Activated CD8-positive, alpha-beta T cell treated with anti-CD3 and anti-CD28 coated beads for 36 hours (primary cell): ENCODE data around the gene S1PR2. TPM values are rescaled to one million over a fixed set of nuclear protein-coding genes. Genes with fewer than 3 reads are reported as not detected.
"Not testable (repeated sequence)": the region's sequence is repeated elsewhere in the genome, so short reads cannot be mapped to it uniquely, and the experiment has no call there.

Experiments used
- ATAC-seq: fragments of 200-7000 bp; cut with Tn5 transposase; one replicate; pipeline ENCODE4 v1.10.0; 2021; ENCODE audit warnings: mild to moderate bottlenecking, moderate library complexity
- CTCF ChIA-PET: fragments of 350-600 bp; sonication (Branson Sonifier 250); formaldehyde crosslinking; loops from one replicate; lab custom pipeline; 2021; ENCODE audit warnings: antibody characterized with exemption; lab: Charles Lee
- POLR2A ChIA-PET: fragments of 350-600 bp; sonication (Branson Sonifier 250); formaldehyde crosslinking; loops from one replicate; lab custom pipeline; 2021; ENCODE audit warnings: antibody characterized with exemption; lab: Charles Lee
- DNase-seq: peaks from one replicate; pipeline ENCODE4 v3.0.0-alpha.2; 2020
- H3K27ac Mint-ChIP-seq: one replicate; pipeline ENCODE4 v1.8.0; 2021; ENCODE audit warnings: mild to moderate bottlenecking, mixed read lengths
- H3K27me3 Mint-ChIP-seq: one replicate; pipeline ENCODE4 v1.8.0; 2021; ENCODE audit warnings: mixed read lengths
- H3K36me3 Mint-ChIP-seq: one replicate; pipeline ENCODE4 v1.8.0; 2021; ENCODE audit warnings: low read depth, mixed read lengths
- H3K4me1 Mint-ChIP-seq: one replicate; pipeline ENCODE4 v1.8.0; 2021; ENCODE audit warnings: low read depth, mixed read lengths
- H3K4me3 Mint-ChIP-seq: one replicate; pipeline ENCODE4 v1.8.0; 2021; ENCODE audit warnings: mild to moderate bottlenecking, moderate library complexity, mixed read lengths
- H3K9me3 Mint-ChIP-seq: one replicate; pipeline ENCODE4 v1.8.0; 2021; ENCODE audit warnings: mixed read lengths
- intact Hi-C: fragments of 100-400 bp; cut with micrococcal nuclease; formaldehyde crosslinking; loops from one replicate; pipeline ENCODE4 v1.10.0; 2022
- total RNA-seq, 2 experiments: library from RNA; stranded (reverse); gene quantifications; one replicate each; pipeline ENCODE4 v1.2.3, GENCODE V29; 2021
- TF ChIP-seq, protein P1 (sequence below): fragments of 200-600 bp; IDR thresholded peaks from one replicate; pipeline ENCODE4 v1.8.0; 2022; ENCODE audit warnings: antibody characterized with exemption, mild to moderate bottlenecking

The S1PR2 gene
- total RNA-seq, 2 experiments from 2014 or later = 6.3 to 6.6 TPM

DNA sequence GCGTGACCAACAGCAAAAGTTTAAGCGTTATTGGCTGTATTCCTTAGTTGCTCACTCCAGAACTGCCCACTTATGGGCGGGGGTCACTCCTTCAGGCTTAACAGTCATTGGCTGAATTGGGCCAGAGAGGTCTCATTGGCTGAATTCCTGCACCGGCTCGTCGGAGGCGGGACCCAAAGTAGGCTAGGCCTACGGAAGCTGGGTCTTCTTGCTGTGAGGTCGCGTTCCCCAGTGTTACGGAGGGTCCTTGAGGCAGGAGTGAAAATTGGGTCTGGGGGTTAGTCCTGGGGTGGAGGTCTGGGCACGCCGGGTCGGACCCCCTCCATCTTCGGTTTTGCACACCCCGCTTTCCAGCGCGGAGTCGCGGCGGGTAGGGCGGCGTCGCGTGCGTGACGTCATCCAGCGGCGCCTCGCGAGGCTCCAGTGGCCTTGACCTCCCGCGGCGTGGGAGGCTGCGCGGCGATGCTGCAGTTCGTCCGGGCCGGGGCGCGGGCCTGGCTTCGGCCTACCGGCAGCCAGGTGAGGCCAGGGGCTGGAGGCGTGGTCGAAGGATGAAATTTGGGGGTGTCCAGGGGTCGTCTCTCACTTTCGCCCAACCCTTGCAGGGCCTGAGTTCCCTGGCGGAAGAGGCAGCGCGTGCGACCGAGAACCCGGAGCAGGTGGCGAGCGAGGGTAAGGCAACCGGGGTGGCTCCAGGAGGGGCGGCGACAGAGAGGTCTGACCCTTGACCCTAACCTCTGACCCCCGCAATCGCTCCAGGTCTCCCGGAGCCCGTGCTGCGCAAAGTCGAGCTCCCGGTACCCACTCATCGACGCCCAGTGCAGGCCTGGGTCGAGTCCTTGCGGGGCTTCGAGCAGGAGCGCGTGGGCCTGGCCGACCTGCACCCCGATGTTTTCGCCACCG, 20.9 kb upstream of the S1PR2 start, which contains the start of gene MRPL4:
Gene MRPL4, plus strand, starts transcription at position 423 of the 903 bp plus-strand sequence. Its CDS starts 40 bp downstream, at position 463.
- TF ChIP-seq, protein P1, sequence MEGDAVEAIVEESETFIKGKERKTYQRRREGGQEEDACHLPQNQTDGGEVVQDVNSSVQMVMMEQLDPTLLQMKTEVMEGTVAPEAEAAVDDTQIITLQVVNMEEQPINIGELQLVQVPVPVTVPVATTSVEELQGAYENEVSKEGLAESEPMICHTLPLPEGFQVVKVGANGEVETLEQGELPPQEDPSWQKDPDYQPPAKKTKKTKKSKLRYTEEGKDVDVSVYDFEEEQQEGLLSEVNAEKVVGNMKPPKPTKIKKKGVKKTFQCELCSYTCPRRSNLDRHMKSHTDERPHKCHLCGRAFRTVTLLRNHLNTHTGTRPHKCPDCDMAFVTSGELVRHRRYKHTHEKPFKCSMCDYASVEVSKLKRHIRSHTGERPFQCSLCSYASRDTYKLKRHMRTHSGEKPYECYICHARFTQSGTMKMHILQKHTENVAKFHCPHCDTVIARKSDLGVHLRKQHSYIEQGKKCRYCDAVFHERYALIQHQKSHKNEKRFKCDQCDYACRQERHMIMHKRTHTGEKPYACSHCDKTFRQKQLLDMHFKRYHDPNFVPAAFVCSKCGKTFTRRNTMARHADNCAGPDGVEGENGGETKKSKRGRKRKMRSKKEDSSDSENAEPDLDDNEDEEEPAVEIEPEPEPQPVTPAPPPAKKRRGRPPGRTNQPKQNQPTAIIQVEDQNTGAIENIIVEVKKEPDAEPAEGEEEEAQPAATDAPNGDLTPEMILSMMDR = no peak
- Mint-ChIP-seq H3K9me3 (no peaks in the 10 kb centered on the region), H3K27ac (peak within 1 kb of the TSS; percentile 95), H3K27me3 (no peaks in the 10 kb centered on the region), H3K4me1 (peaks cover 23% of the 10 kb centered on the region), H3K4me3 (peak within 1 kb of the TSS; percentile 93), H3K36me3 (peaks cover 37% of the 10 kb centered on the region)
- intact Hi-C loops = loop anchor here (5.0 kb wide), 1 partner anchor 55 kb away; no protein-coding TSS in a partner anchor
- DNase-seq = peak; percentile 99
- ChIA-PET CTCF (interaction anchor here (1.1 to 3.5 kb wide), 4 partner anchors 22 to 321 kb away, joined by 3 to 22 read pairs (median 12); no protein-coding TSS in a partner anchor), POLR2A (interaction anchor here (0.7 to 1.9 kb wide), 8 partner anchors 16 to 210 kb away, joined by 3 to 6 read pairs (median 4); partner anchors contain the start of genes DNMT1 and PPAN)
- peak; percentile 98 for ATAC-seq

DNA sequence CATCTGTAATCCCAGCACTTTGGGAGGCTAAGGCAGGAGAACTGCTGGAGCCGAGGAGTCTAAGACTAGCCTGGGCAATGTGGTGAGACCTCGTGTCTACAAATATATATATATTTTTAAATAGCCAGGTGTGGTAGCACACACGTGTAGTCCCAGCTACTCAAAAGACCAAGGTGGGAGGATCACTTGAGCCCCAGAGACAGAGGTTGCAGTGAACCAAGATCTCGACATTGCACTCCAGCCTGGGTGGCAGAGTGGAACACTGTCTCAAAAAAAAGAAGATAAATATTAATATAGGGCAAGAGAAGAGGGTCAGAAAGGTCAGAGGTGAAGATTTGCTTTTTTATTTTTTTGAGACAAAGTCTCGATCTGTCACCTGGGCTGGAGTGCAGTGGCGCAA, 15.4 kb upstream of the S1PR2 start:
- H3K4me3 Mint-ChIP-seq = no peak overlapping the region
- H3K36me3 Mint-ChIP-seq = no peaks in the 10 kb centered on the region
- ChIA-PET CTCF (interaction anchor here (1.8 kb wide), 1 partner anchor 18 kb away, joined by 5 read pairs; no protein-coding TSS in a partner anchor), POLR2A (interaction anchor here (1.0 to 1.4 kb wide), 2 partner anchors 10 to 195 kb away, joined by 3 to 4 read pairs; no protein-coding TSS in a partner anchor)
- no peak for DNase-seq
- TF ChIP-seq, protein P1 = no peak
- no peaks in the 10 kb centered on the region for H3K27me3 Mint-ChIP-seq
- intact Hi-C loops = no loop called here
- no peak for ATAC-seq
- no peaks in the 10 kb centered on the region for H3K9me3 Mint-ChIP-seq
- no peak overlapping the region for H3K27ac Mint-ChIP-seq
- peaks cover 7% of the 10 kb centered on the region for H3K4me1 Mint-ChIP-seq

DNA sequence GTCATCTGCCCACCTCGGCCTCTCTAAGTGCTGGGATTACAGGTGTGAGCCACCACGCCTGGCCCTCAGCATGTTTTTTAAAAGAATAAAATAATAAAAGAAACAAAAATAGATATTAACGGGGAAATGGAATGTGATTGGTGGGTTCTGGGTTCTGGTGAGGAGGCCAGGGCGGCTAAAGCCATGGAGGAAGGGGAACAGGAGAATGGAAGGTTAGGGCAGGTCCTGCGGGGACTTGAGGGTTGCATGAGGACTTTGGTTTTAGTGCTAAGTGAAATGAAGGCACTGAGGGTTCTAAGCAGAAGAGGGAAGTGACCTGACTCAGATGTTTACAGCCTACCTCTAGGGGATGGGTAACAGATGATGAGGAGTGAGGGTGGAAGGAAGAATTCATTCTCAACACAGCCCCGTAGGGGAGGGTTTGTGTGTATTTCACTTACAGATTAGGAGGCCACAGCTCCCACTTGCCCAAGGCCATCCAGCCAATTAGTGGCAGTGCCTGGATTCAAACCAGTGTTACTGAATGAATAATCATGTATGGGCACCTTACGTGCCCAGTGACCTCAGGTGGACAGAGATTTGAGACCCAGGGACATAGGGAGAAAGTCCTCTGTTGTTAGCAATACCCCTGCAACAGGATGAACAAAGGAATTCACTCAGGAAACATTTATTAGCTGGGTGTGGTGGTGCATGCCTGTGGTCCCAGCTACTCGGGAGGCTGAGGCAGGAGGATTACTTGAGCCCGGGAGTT, 14.2 kb upstream of the S1PR2 start:
- Mint-ChIP-seq H3K27ac (peak overlapping the region; percentile 61), H3K36me3 (no peaks in the 10 kb centered on the region), H3K4me3 (no peak overlapping the region), H3K4me1 (peaks cover 3% of the 10 kb centered on the region), H3K27me3 (no peaks in the 10 kb centered on the region), H3K9me3 (no peaks in the 10 kb centered on the region)
- ATAC-seq (no peak), DNase-seq (no peak)
- intact Hi-C loops = no loop called here
- TF ChIP-seq, protein P1 = no peak
- CTCF ChIA-PET = interaction anchor here (0.9 to 2.1 kb wide), 2 partner anchors 17 to 25 kb away, joined by 4 to 6 read pairs; no protein-coding TSS in a partner anchor
- POLR2A ChIA-PET = interaction anchor here (1.0 to 1.6 kb wide), 3 partner anchors 9 to 194 kb away, joined by 3 to 9 read pairs (median 3); no protein-coding TSS in a partner anchor

DNA sequence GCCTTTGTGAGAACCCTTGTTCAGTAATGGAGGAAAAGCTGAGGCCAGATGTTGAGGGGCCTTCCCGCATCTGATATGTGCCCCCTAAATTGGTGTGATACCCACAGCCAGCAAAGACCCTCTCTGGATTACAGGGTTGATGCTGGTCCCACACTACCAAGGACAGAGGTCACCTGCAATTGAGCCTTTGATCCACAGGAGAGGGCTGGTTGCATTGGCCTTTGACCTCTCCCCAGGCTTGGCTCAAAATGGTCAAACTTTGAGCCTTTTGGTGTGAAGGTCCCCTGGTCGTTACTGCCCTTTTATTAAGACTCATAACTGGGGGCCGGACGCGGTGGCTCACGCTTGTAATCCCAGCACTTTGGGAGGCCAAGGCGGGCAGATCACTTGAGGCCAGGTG, 12.5 kb upstream of the S1PR2 start:
- TF ChIP-seq, protein P1 = no peak
- Mint-ChIP-seq H3K4me1 (peaks cover 8% of the 10 kb centered on the region), H3K27me3 (no peaks in the 10 kb centered on the region), H3K27ac (no peak overlapping the region), H3K4me3 (no peak overlapping the region), H3K9me3 (no peaks in the 10 kb centered on the region), H3K36me3 (no peaks in the 10 kb centered on the region)
- no peak for DNase-seq
- intact Hi-C loops = no loop called here
- ChIA-PET CTCF (no interaction called here), POLR2A (no interaction called here)
- no peak for ATAC-seq

DNA sequence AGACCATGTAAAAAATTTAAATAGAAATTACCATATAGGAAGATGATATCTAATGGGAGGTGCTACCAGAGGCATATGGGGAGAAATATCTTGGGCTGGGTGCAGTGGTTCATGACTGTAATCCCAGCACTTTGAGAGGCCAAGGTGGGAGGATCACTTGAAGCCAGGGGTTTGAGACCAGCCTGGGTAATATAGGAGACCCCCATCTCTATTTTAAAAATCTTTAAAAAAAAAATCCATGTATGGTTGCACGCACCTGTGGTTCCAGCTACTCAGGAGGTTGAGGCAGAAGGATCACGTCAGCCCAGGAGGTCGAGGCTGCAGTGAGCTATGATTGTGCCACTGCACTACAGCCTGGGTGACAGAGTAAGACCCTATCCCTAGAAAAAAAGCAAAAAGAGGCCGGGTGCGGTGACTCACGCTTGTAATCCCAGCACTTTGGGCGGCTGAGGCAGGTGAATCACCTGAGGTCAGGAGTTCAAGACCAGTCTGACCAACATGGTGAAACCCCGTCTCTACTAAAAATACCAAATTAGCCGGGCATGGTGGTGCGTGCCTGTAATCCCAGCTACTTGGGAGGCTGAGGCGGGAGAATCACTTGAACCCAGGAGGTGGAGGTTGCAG, 10.8 kb upstream of the S1PR2 start:
- H3K4me3 Mint-ChIP-seq, DNase-seq, H3K36me3 Mint-ChIP-seq, intact Hi-C loops, H3K9me3 Mint-ChIP-seq, ATAC-seq, H3K4me1 Mint-ChIP-seq, H3K27ac Mint-ChIP-seq, H3K27me3 Mint-ChIP-seq, CTCF ChIA-PET: not testable (repeated sequence)
- POLR2A ChIA-PET = interaction anchor here (0.6 kb wide), 2 partner anchors 304 to 349 kb away, joined by 3 read pairs; no protein-coding TSS in a partner anchor
